Measurements from ENCODE around the gene LEPR.
A peak's percentile ranks its signal among the peaks of the same experiment; 100 is the strongest.

DNA sequence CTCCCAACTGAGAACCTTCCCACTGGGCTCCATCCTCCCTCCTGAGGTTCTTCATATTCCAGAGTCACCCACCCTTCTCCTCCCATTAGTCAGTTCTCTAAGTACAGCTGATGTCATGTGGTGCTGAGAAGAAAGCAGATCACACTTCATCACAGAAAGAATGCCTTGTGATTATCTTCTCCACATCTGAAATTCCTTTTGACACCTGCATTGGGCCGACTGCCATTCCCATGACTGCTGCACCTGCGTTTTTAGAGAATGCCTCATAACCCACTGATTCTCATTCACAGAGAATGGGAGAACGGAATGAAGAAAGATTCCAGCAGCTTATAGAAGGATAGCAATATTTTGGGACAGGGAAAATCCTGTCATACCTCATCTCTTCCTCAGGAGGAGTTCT lies 14.3 kb downstream of the LEPR start:
- TF ChIP-seq, protein P1, sequence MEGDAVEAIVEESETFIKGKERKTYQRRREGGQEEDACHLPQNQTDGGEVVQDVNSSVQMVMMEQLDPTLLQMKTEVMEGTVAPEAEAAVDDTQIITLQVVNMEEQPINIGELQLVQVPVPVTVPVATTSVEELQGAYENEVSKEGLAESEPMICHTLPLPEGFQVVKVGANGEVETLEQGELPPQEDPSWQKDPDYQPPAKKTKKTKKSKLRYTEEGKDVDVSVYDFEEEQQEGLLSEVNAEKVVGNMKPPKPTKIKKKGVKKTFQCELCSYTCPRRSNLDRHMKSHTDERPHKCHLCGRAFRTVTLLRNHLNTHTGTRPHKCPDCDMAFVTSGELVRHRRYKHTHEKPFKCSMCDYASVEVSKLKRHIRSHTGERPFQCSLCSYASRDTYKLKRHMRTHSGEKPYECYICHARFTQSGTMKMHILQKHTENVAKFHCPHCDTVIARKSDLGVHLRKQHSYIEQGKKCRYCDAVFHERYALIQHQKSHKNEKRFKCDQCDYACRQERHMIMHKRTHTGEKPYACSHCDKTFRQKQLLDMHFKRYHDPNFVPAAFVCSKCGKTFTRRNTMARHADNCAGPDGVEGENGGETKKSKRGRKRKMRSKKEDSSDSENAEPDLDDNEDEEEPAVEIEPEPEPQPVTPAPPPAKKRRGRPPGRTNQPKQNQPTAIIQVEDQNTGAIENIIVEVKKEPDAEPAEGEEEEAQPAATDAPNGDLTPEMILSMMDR (conservative IDR thresholded peaks at IDR 0.05 in 1 of 2, IDR thresholded peaks at IDR 0.05 in 1 of 2; ENCODE audit: extremely low read depth in 1 of 2, insufficient read depth in 1 of 2, low read depth in 1 of 2, low read length in 2 of 2): peak in 1 of 2 donors; percentile 6
- TF ChIP-seq EZH2 (IDR thresholded peaks at IDR 0.05; ENCODE audit: borderline replicate concordance, low read length): no peak

All from mammary epithelial cell (primary cell).